Neural cell (in vitro differentiated cells): ENCODE measurements around the gene NXNL2.

Source experiments
- EP300 ChIP-seq: fragments of 450-650 bp; conservative IDR thresholded peaks from 2 replicates; pipeline ENCODE4 v1.6.1; 2014; ENCODE audit warnings: antibody characterized with exemption, mild to moderate bottlenecking, moderate library complexity; ENCODE audit not compliant: poor library complexity, severe bottlenecking
- POLR2AphosphoS5 ChIP-seq: IDR thresholded peaks from 2 replicates; pipeline ENCODE4 v1.6.1; 2012
- RAD21 ChIP-seq: fragments of 450-650 bp; conservative IDR thresholded peaks from 2 replicates; pipeline ENCODE4 v1.6.1; 2014; ENCODE audit warnings: antibody characterized with exemption, mild to moderate bottlenecking, moderate library complexity
- TF ChIP-seq, protein P1 (sequence below): fragments of 450-650 bp; IDR thresholded peaks from 2 replicates; pipeline ENCODE4 v1.5.1; 2014; ENCODE audit warnings: antibody characterized with exemption, mild to moderate bottlenecking, moderate library complexity; ENCODE audit not compliant: poor library complexity, severe bottlenecking
- TF ChIP-seq, protein P2 (sequence below): IDR thresholded peaks from 2 replicates; pipeline ENCODE4 v1.6.1; 2012; ENCODE audit warnings: borderline replicate concordance

DNA sequence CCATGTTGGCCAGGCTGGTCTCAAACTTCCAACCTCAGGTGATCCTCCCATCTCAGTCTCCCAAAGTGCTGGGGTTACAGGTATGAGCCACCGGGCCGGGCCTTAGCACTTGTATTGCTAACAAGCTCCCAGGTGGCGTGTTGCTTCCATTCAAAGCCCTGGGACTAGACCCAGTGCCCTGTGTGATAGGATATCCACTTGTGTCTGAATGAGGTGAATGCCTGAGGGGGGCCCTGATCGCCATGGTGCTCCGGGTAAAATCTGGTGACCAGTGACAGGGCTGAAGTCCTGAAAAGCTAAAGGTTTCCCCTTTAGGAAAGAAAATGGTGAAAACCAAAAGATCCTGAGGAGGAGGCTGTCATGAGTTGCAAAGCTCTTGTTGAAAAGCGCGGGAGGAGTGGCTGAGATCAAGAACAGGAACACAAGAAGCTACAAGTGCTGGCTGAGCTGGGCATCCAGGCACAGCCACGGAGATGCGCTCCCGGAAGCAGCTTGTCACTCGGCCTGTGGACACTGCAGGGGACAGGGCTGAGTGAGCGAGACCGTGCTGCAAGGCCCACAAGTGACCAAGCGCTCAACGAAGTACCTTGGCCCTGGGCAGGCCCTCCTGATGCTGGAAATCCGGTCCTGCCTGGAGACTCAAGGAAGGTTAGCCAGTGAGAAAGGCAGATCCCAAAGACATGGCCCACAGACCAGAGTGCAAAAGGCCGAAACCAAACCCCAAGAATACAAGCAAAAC is 39.8 kb upstream of the NXNL2 start:
- TF ChIP-seq, protein P1, sequence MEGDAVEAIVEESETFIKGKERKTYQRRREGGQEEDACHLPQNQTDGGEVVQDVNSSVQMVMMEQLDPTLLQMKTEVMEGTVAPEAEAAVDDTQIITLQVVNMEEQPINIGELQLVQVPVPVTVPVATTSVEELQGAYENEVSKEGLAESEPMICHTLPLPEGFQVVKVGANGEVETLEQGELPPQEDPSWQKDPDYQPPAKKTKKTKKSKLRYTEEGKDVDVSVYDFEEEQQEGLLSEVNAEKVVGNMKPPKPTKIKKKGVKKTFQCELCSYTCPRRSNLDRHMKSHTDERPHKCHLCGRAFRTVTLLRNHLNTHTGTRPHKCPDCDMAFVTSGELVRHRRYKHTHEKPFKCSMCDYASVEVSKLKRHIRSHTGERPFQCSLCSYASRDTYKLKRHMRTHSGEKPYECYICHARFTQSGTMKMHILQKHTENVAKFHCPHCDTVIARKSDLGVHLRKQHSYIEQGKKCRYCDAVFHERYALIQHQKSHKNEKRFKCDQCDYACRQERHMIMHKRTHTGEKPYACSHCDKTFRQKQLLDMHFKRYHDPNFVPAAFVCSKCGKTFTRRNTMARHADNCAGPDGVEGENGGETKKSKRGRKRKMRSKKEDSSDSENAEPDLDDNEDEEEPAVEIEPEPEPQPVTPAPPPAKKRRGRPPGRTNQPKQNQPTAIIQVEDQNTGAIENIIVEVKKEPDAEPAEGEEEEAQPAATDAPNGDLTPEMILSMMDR: no peak
- TF ChIP-seq, protein P2, sequence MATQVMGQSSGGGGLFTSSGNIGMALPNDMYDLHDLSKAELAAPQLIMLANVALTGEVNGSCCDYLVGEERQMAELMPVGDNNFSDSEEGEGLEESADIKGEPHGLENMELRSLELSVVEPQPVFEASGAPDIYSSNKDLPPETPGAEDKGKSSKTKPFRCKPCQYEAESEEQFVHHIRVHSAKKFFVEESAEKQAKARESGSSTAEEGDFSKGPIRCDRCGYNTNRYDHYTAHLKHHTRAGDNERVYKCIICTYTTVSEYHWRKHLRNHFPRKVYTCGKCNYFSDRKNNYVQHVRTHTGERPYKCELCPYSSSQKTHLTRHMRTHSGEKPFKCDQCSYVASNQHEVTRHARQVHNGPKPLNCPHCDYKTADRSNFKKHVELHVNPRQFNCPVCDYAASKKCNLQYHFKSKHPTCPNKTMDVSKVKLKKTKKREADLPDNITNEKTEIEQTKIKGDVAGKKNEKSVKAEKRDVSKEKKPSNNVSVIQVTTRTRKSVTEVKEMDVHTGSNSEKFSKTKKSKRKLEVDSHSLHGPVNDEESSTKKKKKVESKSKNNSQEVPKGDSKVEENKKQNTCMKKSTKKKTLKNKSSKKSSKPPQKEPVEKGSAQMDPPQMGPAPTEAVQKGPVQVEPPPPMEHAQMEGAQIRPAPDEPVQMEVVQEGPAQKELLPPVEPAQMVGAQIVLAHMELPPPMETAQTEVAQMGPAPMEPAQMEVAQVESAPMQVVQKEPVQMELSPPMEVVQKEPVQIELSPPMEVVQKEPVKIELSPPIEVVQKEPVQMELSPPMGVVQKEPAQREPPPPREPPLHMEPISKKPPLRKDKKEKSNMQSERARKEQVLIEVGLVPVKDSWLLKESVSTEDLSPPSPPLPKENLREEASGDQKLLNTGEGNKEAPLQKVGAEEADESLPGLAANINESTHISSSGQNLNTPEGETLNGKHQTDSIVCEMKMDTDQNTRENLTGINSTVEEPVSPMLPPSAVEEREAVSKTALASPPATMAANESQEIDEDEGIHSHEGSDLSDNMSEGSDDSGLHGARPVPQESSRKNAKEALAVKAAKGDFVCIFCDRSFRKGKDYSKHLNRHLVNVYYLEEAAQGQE: no peak
- TF ChIP-seq EP300 (no peak), POLR2AphosphoS5 (no peak), RAD21 (no peak)
